Measurements from ENCODE around the gene SH3PXD2A. TPM values are rescaled to one million over a fixed set of nuclear protein-coding genes. Genes with fewer than 3 reads are reported as not detected.

SH3PXD2A gene
- total and polyA plus RNA-seq, 10 of the 15 experiments (the other 5 are each of a cell fraction or from before 2014, with no cell fraction given): 0.63 to 14.0 (median 4.4) TPM

DNA sequence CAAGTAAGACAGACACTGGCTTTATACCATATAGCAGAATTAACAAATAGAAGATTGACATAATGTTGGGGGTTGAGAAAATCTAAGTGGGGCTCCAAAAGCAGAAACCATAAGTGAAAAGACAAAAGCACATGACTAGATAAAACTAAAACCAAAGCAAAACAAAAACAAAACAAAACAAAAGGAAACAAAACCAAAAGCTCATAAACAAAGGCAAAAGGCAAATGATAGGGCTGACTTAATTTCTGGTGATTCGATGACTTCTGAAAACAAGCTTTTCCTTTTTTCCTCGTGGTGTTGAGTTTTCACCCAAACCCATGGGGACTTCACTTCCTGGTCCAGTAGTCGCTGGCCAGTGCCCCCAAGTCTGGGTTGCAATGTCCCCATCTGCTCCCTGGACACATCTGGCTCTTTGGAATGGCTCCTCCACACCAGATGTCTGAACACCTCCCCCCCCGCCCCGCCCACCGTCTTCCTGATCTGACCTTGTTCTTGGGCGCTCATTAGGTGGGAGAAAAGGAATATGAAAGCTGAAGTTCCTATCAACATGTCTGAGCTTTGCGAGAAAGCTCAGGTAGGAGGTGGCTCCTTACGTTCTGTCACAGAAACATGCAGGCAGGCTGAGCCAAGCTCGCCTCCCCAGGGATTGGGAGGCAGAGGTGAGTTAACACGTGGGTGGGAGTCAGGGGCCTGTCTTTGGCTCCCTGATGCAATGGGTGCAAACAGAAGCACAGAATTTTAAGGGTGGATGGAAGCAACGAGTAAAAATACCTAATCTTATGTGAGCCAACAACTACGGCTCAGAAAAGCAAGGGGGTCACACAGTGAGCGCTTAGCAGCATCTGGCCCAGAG is 240.8 kb downstream of the SH3PXD2A start (continued):
- TF ChIP-seq, protein P1, sequence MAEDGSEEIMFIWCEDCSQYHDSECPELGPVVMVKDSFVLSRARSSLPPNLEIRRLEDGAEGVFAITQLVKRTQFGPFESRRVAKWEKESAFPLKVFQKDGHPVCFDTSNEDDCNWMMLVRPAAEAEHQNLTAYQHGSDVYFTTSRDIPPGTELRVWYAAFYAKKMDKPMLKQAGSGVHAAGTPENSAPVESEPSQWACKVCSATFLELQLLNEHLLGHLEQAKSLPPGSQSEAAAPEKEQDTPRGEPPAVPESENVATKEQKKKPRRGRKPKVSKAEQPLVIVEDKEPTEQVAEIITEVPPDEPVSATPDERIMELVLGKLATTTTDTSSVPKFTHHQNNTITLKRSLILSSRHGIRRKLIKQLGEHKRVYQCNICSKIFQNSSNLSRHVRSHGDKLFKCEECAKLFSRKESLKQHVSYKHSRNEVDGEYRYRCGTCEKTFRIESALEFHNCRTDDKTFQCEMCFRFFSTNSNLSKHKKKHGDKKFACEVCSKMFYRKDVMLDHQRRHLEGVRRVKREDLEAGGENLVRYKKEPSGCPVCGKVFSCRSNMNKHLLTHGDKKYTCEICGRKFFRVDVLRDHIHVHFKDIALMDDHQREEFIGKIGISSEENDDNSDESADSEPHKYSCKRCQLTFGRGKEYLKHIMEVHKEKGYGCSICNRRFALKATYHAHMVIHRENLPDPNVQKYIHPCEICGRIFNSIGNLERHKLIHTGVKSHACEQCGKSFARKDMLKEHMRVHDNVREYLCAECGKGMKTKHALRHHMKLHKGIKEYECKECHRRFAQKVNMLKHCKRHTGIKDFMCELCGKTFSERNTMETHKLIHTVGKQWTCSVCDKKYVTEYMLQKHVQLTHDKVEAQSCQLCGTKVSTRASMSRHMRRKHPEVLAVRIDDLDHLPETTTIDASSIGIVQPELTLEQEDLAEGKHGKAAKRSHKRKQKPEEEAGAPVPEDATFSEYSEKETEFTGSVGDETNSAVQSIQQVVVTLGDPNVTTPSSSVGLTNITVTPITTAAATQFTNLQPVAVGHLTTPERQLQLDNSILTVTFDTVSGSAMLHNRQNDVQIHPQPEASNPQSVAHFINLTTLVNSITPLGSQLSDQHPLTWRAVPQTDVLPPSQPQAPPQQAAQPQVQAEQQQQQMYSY (CRISPR knock-in tag; IDR thresholded peaks at IDR 0.05): no peak
- no peak for TF ChIP-seq ATF7 (IDR thresholded peaks at IDR 0.05; ENCODE audit: low read depth)

DNA sequence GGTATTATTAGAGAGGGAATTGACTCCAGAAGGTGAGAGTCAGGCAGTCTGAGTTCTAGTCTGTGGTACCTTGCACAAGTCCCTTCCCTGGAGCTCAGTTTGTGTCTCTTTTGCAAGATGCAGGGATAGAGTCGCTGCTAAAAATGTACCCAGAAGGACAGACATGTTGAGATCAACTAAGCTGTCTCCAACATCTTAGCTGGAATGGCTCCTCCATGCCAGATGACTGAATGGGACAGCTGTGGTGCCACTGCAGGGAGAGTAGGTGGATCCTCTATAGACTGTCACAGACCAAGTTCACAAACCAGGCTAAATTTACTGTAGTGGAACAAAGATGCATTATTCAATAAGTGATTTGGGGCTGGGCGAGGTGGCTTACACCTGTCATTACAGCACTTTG is 241.8 kb downstream of the SH3PXD2A start:
- in situ Hi-C loops (cut with MboI): no loop called here
- Histone ChIP-seq H3K27me3 (replicated peaks in 1 of 2; ENCODE audit: control insufficient read depth in 2 of 2, insufficient read depth in 2 of 2, low read length in 1 of 2) (no peaks in the 10 kb centered on the region), H2AFZ (ENCODE audit: control insufficient read depth, low read depth, low read length) (no peak overlapping the region), H3K9me3 (replicated peaks; ENCODE audit: control insufficient read depth, insufficient read depth, low read length) (no peaks in the 10 kb centered on the region), H4K20me1 (ENCODE audit: control insufficient read depth, insufficient read depth) (no peaks in the 10 kb centered on the region), H3K4me3 (no peak overlapping the region), H3K9ac (ENCODE audit: control insufficient read depth, insufficient read depth, low read length) (no peak overlapping the region), H3K36me3 (ENCODE audit: control insufficient read depth in 2 of 2, insufficient read depth in 2 of 2, low read length in 1 of 2) (peaks cover 17 to 37% of the 10 kb centered on the region in 2 experiments; a peak in 3 of 4 replicates), H3K27ac (ENCODE audit: control insufficient read depth, insufficient read depth) (no peak overlapping the region), H3K4me2 (ENCODE audit: control insufficient read depth, insufficient read depth) (no peak overlapping the region), H3K79me2 (ENCODE audit: control insufficient read depth, insufficient read depth, low read length) (no peaks in the 10 kb centered on the region), H3K4me1 (ENCODE audit: control insufficient read depth, insufficient read depth, low read length) (no peaks in the 10 kb centered on the region)
- ChIA-PET RAD21 (ENCODE audit: unreplicated experiment) (interaction anchor here (0.6 kb wide), 1 partner anchor 114 kb away, joined by 4 read pairs; no protein-coding TSS in a partner anchor), CTCF (interaction anchor here (0.6 to 3.9 kb wide), 2 partner anchors 36 to 74 kb away, joined by 3 to 36 read pairs; no protein-coding TSS in a partner anchor), POLR2A (no interaction called here), SMC1A (ENCODE audit: uncharacterized antibody, unreplicated experiment) (interaction anchor here (1.2 kb wide), 1 partner anchor 72 kb away, joined by 3 read pairs; no protein-coding TSS in a partner anchor)
- no peak for TF ChIP-seq ZNF622 (IDR thresholded peaks at IDR 0.05)
- TF ChIP-seq CBX3 (IDR thresholded peaks at IDR 0.05; ENCODE audit: borderline replicate concordance, low read depth): no peak
- TF ChIP-seq, protein P2, sequence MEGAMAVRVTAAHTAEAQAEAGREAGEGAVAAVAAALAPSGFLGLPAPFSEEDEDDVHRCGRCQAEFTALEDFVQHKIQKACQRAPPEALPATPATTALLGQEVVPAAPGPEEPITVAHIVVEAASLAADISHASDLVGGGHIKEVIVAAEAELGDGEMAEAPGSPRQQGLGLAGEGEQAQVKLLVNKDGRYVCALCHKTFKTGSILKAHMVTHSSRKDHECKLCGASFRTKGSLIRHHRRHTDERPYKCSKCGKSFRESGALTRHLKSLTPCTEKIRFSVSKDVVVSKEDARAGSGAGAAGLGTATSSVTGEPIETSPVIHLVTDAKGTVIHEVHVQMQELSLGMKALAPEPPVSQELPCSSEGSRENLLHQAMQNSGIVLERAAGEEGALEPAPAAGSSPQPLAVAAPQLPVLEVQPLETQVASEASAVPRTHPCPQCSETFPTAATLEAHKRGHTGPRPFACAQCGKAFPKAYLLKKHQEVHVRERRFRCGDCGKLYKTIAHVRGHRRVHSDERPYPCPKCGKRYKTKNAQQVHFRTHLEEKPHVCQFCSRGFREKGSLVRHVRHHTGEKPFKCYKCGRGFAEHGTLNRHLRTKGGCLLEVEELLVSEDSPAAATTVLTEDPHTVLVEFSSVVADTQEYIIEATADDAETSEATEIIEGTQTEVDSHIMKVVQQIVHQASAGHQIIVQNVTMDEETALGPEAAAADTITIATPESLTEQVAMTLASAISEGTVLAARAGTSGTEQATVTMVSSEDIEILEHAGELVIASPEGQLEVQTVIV (IDR thresholded peaks at IDR 0.05; ENCODE audit: borderline replicate concordance, partially characterized antibody): no peak
- intact Hi-C loops (cut with micrococcal nuclease; ENCODE audit: unreplicated experiment): no loop called here
- DNase-seq (ENCODE audit: low read depth, low spot score) (no peak), ATAC-seq (no peak), FAIRE-seq (no peak)
- BruUV-seq (replicated peaks): no TSS peak
- WGBS (ENCODE audit: insufficient coverage, insufficient replicate concordance, low lambda C conversion rate, missing lambda C conversion rate): 43% methylated on average over 2 of the region's 2 CpGs

Data from GM12878 (cell line).